ENCODE measurements around the gene ISCA1.

Gene ISCA1

GRCh38 chr9:86238861-86239770 lies 43.2 kb downstream of the ISCA1 start:
- Mint-ChIP-seq H3K36me3 (no peaks in the 10 kb centered on the region), H3K4me1 (no peaks in the 10 kb centered on the region), H3K4me3 (no peak overlapping the region), H3K27ac (no peak overlapping the region), H3K9me3 (no peaks in the 10 kb centered on the region), H3K27me3 (peaks cover 1% of the 10 kb centered on the region)
- ATAC-seq (ENCODE audit: low read depth) (no peak), DNase-seq (ENCODE audit: low spot score in 2 of 2) (no peak)

- Mint-ChIP-seq H3K36me3 (no peaks in the 10 kb centered on the region), H3K27me3 (peaks cover 7% of the 10 kb centered on the region), H3K9me3 (peaks cover 4% of the 10 kb centered on the region), H3K27ac (no peak overlapping the region), H3K4me1 (no peaks in the 10 kb centered on the region), H3K4me3 (no peak overlapping the region)
- DNase-seq (ENCODE audit: low spot score in 2 of 2) (no peak), ATAC-seq (ENCODE audit: low read depth) (no peak)
These were observed 51.5 kb downstream of the ISCA1 start for GRCh38 chr9:86230858-86231257.

GRCh38 chr9:86222667-86223066 lies 59.7 kb downstream of the ISCA1 start:
- Mint-ChIP-seq H3K36me3 (no peaks in the 10 kb centered on the region), H3K9me3 (no peaks in the 10 kb centered on the region), H3K27ac (no peak overlapping the region), H3K4me1 (no peaks in the 10 kb centered on the region), H3K4me3 (no peak overlapping the region), H3K27me3 (peaks cover 2% of the 10 kb centered on the region)
- ATAC-seq (ENCODE audit: low read depth) (no peak), DNase-seq (ENCODE audit: low spot score in 2 of 2) (no peak)

GRCh38 chr9:86219606-86220005 lies 62.7 kb downstream of the ISCA1 start:
- no peaks in the 10 kb centered on the region for H3K36me3 Mint-ChIP-seq
- ATAC-seq (ENCODE audit: low read depth) (no peak), DNase-seq (ENCODE audit: low spot score in 2 of 2) (no peak)
- no peaks in the 10 kb centered on the region for H3K27me3 Mint-ChIP-seq
- H3K27ac Mint-ChIP-seq = no peak overlapping the region
- no peaks in the 10 kb centered on the region for H3K4me1 Mint-ChIP-seq
- H3K4me3 Mint-ChIP-seq = no peak overlapping the region
- H3K9me3 Mint-ChIP-seq = no peaks in the 10 kb centered on the region

GRCh38 chr9:86217076-86217755 lies 65.1 kb downstream of the ISCA1 start:
- H3K36me3 Mint-ChIP-seq = no peaks in the 10 kb centered on the region
- no peaks in the 10 kb centered on the region for H3K9me3 Mint-ChIP-seq
- no peaks in the 10 kb centered on the region for H3K4me1 Mint-ChIP-seq
- DNase-seq (ENCODE audit: low spot score in 2 of 2) = no peak
- H3K27me3 Mint-ChIP-seq = no peaks in the 10 kb centered on the region
- no peak overlapping the region for H3K27ac Mint-ChIP-seq
- ATAC-seq (ENCODE audit: low read depth) = no peak
- no peak overlapping the region for H3K4me3 Mint-ChIP-seq

Measured in memory B cell (primary cell).